GM12878 (cell line): ENCODE results near the gene ZNF765. TPM values are rescaled to one million over a fixed set of nuclear protein-coding genes. Genes with fewer than 3 reads are reported as not detected.
"Not testable (repeated sequence)": the region's sequence is repeated elsewhere in the genome, so short reads cannot be mapped to it uniquely, and the experiment has no call there.

Experiments used
- ATAC-seq: fragments of 200-7000 bp; cut with Tn5 transposase; 3 replicates; pipeline ENCODE4 v1.9.1; 2020; ENCODE audit warnings: mild to moderate bottlenecking, moderate library complexity
- BruUV-seq: library from RNA; stranded (reverse); fragments of 400-500 nt; replicated peaks from 2 replicates; lab custom pipeline; 2021; lab: Mats Ljungman, UMichigan
- CTCF ChIA-PET: fragments of 300-600 bp; sonication (Branson Sonifier 250); formaldehyde crosslinking; extraction: SDS; loops from one replicate; lab custom pipeline; 2021; ENCODE audit warnings: inconsistent platforms; lab: Yijun Ruan, JAX
- POLR2A ChIA-PET: fragments of 350-600 bp; formaldehyde crosslinking; extraction: SDS; loops from one replicate; lab custom pipeline; 2021; ENCODE audit warnings: inconsistent platforms; lab: Charles Lee
- RAD21 ChIA-PET: fragments of 300-600 bp; sonication (Branson Sonifier 250); formaldehyde crosslinking; loops from one replicate; lab custom pipeline; 2023; ENCODE audit warnings: antibody characterized with exemption; ENCODE audit not compliant: unreplicated experiment; lab: Charles Lee
- SMC1A ChIA-PET: fragments of 300-600 bp; sonication (Branson Sonifier 250); formaldehyde crosslinking; loops from one replicate; lab custom pipeline; 2023; ENCODE audit not compliant: unreplicated experiment, uncharacterized antibody; lab: Charles Lee
- DNase-seq: peaks from one replicate; pipeline ENCODE4 v3.0.0-alpha.2; 2011; ENCODE audit warnings: low read depth, low spot score
- FAIRE-seq: peaks from 3 replicates; lab custom pipeline; 2011; peaks lifted over from hg19 to GRCh38; lab: Jason Lieb, UNC
- H2AFZ ChIP-seq: 2 replicates; pipeline ENCODE4 v1.6.0; 2011; ENCODE audit warnings: low read depth, low read length, control low read depth; ENCODE audit not compliant: control insufficient read depth
- H3K27ac ChIP-seq: 2 replicates; pipeline ENCODE4 v1.5.1; 2011; ENCODE audit warnings: control low read depth; ENCODE audit not compliant: control insufficient read depth, insufficient read depth
- H3K27me3 ChIP-seq, 2 experiments: replicated peaks in 1 of 2; 2 replicates each; pipeline versions ENCODE4 v1.6.0 to v1.6.1; 2011; ENCODE audit warnings: low read length in 1 of 2; ENCODE audit not compliant: control insufficient read depth in 2 of 2, insufficient read depth in 2 of 2
- H3K36me3 ChIP-seq, 2 experiments: 2 replicates each; pipeline ENCODE4 v1.5.1; 2011; ENCODE audit warnings: low read length in 1 of 2; ENCODE audit not compliant: control insufficient read depth in 2 of 2, insufficient read depth in 2 of 2
- H3K4me1 ChIP-seq: 2 replicates; pipeline ENCODE4 v1.6.1; 2011; ENCODE audit warnings: mild to moderate bottlenecking, low read length, moderate library complexity, mixed read lengths; ENCODE audit not compliant: control insufficient read depth, insufficient read depth
- H3K4me2 ChIP-seq: 2 replicates; pipeline ENCODE4 v1.6.0; 2011; ENCODE audit warnings: control low read depth; ENCODE audit not compliant: control insufficient read depth, insufficient read depth
- H3K4me3 ChIP-seq: fragments of 200-600 bp; sonication (generic); 2 replicates; pipeline ENCODE4 v1.5.1; 2016
- H3K79me2 ChIP-seq: 2 replicates; pipeline ENCODE4 v1.6.0; 2011; ENCODE audit warnings: low read length; ENCODE audit not compliant: control insufficient read depth, insufficient read depth
- H3K9ac ChIP-seq: 2 replicates; pipeline ENCODE4 v1.8.0; 2011; ENCODE audit warnings: low read length, control low read depth, mixed read lengths; ENCODE audit not compliant: control insufficient read depth, insufficient read depth
- H3K9me3 ChIP-seq: replicated peaks from 3 replicates; pipeline ENCODE4 v1.5.1; 2011; ENCODE audit warnings: mild to moderate bottlenecking, low read length; ENCODE audit not compliant: control insufficient read depth, insufficient read depth
- H4K20me1 ChIP-seq: 2 replicates; pipeline ENCODE4 v1.6.0; 2011; ENCODE audit not compliant: control insufficient read depth, insufficient read depth
- WGBS: methylation state at CpG from one replicate; pipeline ENCODE4 v1.1.6; 2016; ENCODE audit warnings: low lambda C conversion rate; ENCODE audit not compliant: insufficient replicate concordance, insufficient coverage; ENCODE audit errors: missing lambda C conversion rate; 5-methylcytosine and 5-hydroxymethylcytosine counted together
- in situ Hi-C: fragments of 300-500 bp; cut with MboI; formaldehyde crosslinking; loops from 9 replicates; pipeline ENCODE4 v1.14.3; 2018; ENCODE audit warnings: mixed read lengths
- intact Hi-C: fragments of 100-400 bp; cut with micrococcal nuclease; formaldehyde crosslinking; loops from one replicate; pipeline ENCODE4 v1.14.2; 2022; ENCODE audit not compliant: unreplicated experiment
- polyA plus RNA-seq, 11 experiments: library from polyadenylated mRNA; depleted of rRNA in 4 of 11; unstranded in 6 of 11; stranded (reverse) in 5 of 11; fragments of >200 nt; fragmentation: Nextera tagmentation in 4 of 11; fragmentation: Illumina TruSeq in 1 of 11; extraction: Ambion mirVana in 4 of 11; extraction: Trizol in 1 of 11; gene quantifications; 1 replicate in 1 of 11; 2 replicates in 10 of 11; pipeline versions ENCODE4 v1.2.1 to v1.2.3, GENCODE V29; 2011 to 2016; ENCODE audit warnings: inconsistent platforms in 2 of 11, missing spikeins in 2 of 11, low read depth in 1 of 11
- small RNA-seq: library from RNA; depleted of rRNA; stranded (forward); fragments of <200 nt; gene quantifications from one replicate; pipeline ENCODE3, GENCODE V24; 2014
- total RNA-seq, 4 experiments: library from RNA; depleted of rRNA in 3 of 4; stranded (reverse); fragments of >200 nt in 3 of 4; fragmentation: Illumina TruSeq in 1 of 4; extraction: Trizol in 1 of 4; gene quantifications; 2 replicates each; pipeline versions ENCODE4 v1.2.1 to v1.2.3, GENCODE V29; 2013 to 2021

ZNF765 gene
- total and polyA plus RNA-seq, 10 of the 15 experiments (the other 5 are each of a cell fraction or from before 2014, with no cell fraction given) = 2.9 to 12.7 (median 7.0) TPM

DNA sequence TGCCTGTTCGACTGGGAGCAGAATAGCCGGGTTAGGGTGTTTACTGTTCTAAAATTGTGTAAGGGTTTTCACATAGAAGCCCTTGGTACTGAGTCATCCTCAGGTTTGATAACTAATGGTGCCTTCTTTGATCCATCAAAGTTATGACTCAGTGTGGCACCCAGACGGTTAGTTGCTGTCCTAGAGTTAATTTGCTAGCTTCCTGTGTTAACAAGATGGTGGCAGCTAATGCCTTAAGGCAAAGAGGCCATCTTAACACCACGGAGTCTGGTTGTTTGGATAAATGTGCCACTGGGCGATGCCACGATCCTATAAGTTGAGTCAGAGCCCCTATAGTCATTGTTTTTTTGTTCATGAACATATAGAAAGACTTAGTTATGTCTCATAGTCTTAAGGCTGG is 80.5 kb downstream of the ZNF765 start:
- H3K79me2 ChIP-seq, H3K27ac ChIP-seq, H3K4me1 ChIP-seq, BruUV-seq, H2AFZ ChIP-seq, H3K4me3 ChIP-seq, SMC1A ChIA-PET, H4K20me1 ChIP-seq, DNase-seq, H3K27me3 ChIP-seq, POLR2A ChIA-PET, H3K9me3 ChIP-seq, H3K9ac ChIP-seq, ATAC-seq, FAIRE-seq, RAD21 ChIA-PET, H3K4me2 ChIP-seq, H3K36me3 ChIP-seq: not testable (repeated sequence)
- CTCF ChIA-PET = interaction anchor here (1.0 to 1.1 kb wide), 2 partner anchors 13 to 51 kb away, joined by 3 read pairs; no protein-coding TSS in a partner anchor
- intact Hi-C loops (loop anchor here (1.0 kb wide), 1 partner anchor 38 kb away; no protein-coding TSS in a partner anchor), in situ Hi-C loops (loop anchor here (5.0 kb wide), 1 partner anchor 38 kb away; no protein-coding TSS in a partner anchor)
- 59% methylated on average over 6 of the region's 6 CpGs for WGBS

Small RNAs within 50 kb of the gene (small RNA-seq; reads per million reads assigned to genes)
- gene RPL39P36 = not detected

Other genes with a start within 250 kb of the ZNF765 start
Only the 7 nearest of the 11 such genes appear.
- 0.22 TPM in 1 of 2 replicates, not detected in the other for gene ZNF677, start 140.3 kb upstream of the ZNF765 start, total RNA-seq (2014; rRNA removed)
- not detected in 2 replicates for gene ZNF677, start 140.3 kb upstream of the ZNF765 start, total RNA-seq (2014; rRNA removed; fragmentation: Illumina TruSeq; extraction: Trizol)
- gene ZNF677, start 140.3 kb upstream of the ZNF765 start, total RNA-seq (2021) = not detected in 2 replicates
- gene ZNF677, start 140.3 kb upstream of the ZNF765 start, polyA plus RNA-seq (2011; rRNA removed) = not detected in 2 replicates
- gene ZNF677, start 140.3 kb upstream of the ZNF765 start, polyA plus RNA-seq (2014; fragmentation: Illumina TruSeq; extraction: Trizol) = 0.24 and 0.93 TPM in 2 replicates
- gene ZNF677, start 140.3 kb upstream of the ZNF765 start, polyA plus RNA-seq (2014; fragmentation: Nextera tagmentation; extraction: Ambion mirVana) = under 1 TPM in 1 of 2 experiments, not detected in 1; 0.07 TPM
- not detected in 2 replicates for gene ZNF677, start 140.3 kb upstream of the ZNF765 start, polyA plus RNA-seq (2014; rRNA removed)
- gene ZNF677, start 140.3 kb upstream of the ZNF765 start, polyA plus RNA-seq (2016; fragmentation: Nextera tagmentation; extraction: Ambion mirVana) = under 1 TPM; 0.09 to 0.68 TPM
- not detected in 2 replicates for gene VN1R2, start 136.9 kb upstream of the ZNF765 start, total RNA-seq (2014; rRNA removed)
- not detected in 2 replicates for gene VN1R2, start 136.9 kb upstream of the ZNF765 start, total RNA-seq (2014; rRNA removed; fragmentation: Illumina TruSeq; extraction: Trizol)
- not detected in 2 replicates for gene VN1R2, start 136.9 kb upstream of the ZNF765 start, total RNA-seq (2021)
- gene VN1R2, start 136.9 kb upstream of the ZNF765 start, polyA plus RNA-seq (2011; rRNA removed) = not detected in 2 replicates
- not detected in 2 replicates for gene VN1R2, start 136.9 kb upstream of the ZNF765 start, polyA plus RNA-seq (2014; fragmentation: Illumina TruSeq; extraction: Trizol)
- gene VN1R2, start 136.9 kb upstream of the ZNF765 start, polyA plus RNA-seq (2014; fragmentation: Nextera tagmentation; extraction: Ambion mirVana) = not detected
- not detected in 2 replicates for gene VN1R2, start 136.9 kb upstream of the ZNF765 start, polyA plus RNA-seq (2014; rRNA removed)
- not detected for gene VN1R2, start 136.9 kb upstream of the ZNF765 start, polyA plus RNA-seq (2016; fragmentation: Nextera tagmentation; extraction: Ambion mirVana)
- gene VN1R4, start 127.4 kb upstream of the ZNF765 start, total RNA-seq (2014; rRNA removed) = not detected in 2 replicates
- not detected in 2 replicates for gene VN1R4, start 127.4 kb upstream of the ZNF765 start, total RNA-seq (2014; rRNA removed; fragmentation: Illumina TruSeq; extraction: Trizol)
- not detected in 2 replicates for gene VN1R4, start 127.4 kb upstream of the ZNF765 start, total RNA-seq (2021)
- gene VN1R4, start 127.4 kb upstream of the ZNF765 start, polyA plus RNA-seq (2011; rRNA removed) = not detected in 2 replicates
- gene VN1R4, start 127.4 kb upstream of the ZNF765 start, polyA plus RNA-seq (2014; fragmentation: Illumina TruSeq; extraction: Trizol) = not detected in 2 replicates
- not detected for gene VN1R4, start 127.4 kb upstream of the ZNF765 start, polyA plus RNA-seq (2014; fragmentation: Nextera tagmentation; extraction: Ambion mirVana)
- gene VN1R4, start 127.4 kb upstream of the ZNF765 start, polyA plus RNA-seq (2014; rRNA removed) = not detected in 2 replicates
- not detected for gene VN1R4, start 127.4 kb upstream of the ZNF765 start, polyA plus RNA-seq (2016; fragmentation: Nextera tagmentation; extraction: Ambion mirVana)
- gene ZNF845, start 61.4 kb upstream of the ZNF765 start, total RNA-seq (2014; rRNA removed) = 4.1 and 5.2 TPM in 2 replicates
- 7.6 and 8.2 TPM in 2 replicates for gene ZNF845, start 61.4 kb upstream of the ZNF765 start, total RNA-seq (2014; rRNA removed; fragmentation: Illumina TruSeq; extraction: Trizol)
- gene ZNF845, start 61.4 kb upstream of the ZNF765 start, total RNA-seq (2021) = 3.6 and 4.2 TPM in 2 replicates
- 6.0 and 10.7 TPM in 2 replicates for gene ZNF845, start 61.4 kb upstream of the ZNF765 start, polyA plus RNA-seq (2011; rRNA removed)
- 4.2 and 4.3 TPM in 2 replicates for gene ZNF845, start 61.4 kb upstream of the ZNF765 start, polyA plus RNA-seq (2014; fragmentation: Illumina TruSeq; extraction: Trizol)
- gene ZNF845, start 61.4 kb upstream of the ZNF765 start, polyA plus RNA-seq (2014; fragmentation: Nextera tagmentation; extraction: Ambion mirVana) = under 1 TPM; 0.58 to 0.66 TPM
- gene ZNF845, start 61.4 kb upstream of the ZNF765 start, polyA plus RNA-seq (2014; rRNA removed) = 1.6 and 2.3 TPM in 2 replicates
- gene ZNF845, start 61.4 kb upstream of the ZNF765 start, polyA plus RNA-seq (2016; fragmentation: Nextera tagmentation; extraction: Ambion mirVana) = 1 to 10 TPM; 3.7 to 4.1 TPM
- gene ZNF525, start 29.4 kb upstream of the ZNF765 start, total RNA-seq (2014; rRNA removed) = 12.4 and 14.6 TPM in 2 replicates
- 18.1 and 18.9 TPM in 2 replicates for gene ZNF525, start 29.4 kb upstream of the ZNF765 start, total RNA-seq (2014; rRNA removed; fragmentation: Illumina TruSeq; extraction: Trizol)
- gene ZNF525, start 29.4 kb upstream of the ZNF765 start, total RNA-seq (2021) = 11.9 and 14.1 TPM in 2 replicates
- gene ZNF525, start 29.4 kb upstream of the ZNF765 start, polyA plus RNA-seq (2011; rRNA removed) = 25.8 and 50.6 TPM in 2 replicates
- 11.2 and 21.1 TPM in 2 replicates for gene ZNF525, start 29.4 kb upstream of the ZNF765 start, polyA plus RNA-seq (2014; fragmentation: Illumina TruSeq; extraction: Trizol)
- gene ZNF525, start 29.4 kb upstream of the ZNF765 start, polyA plus RNA-seq (2014; fragmentation: Nextera tagmentation; extraction: Ambion mirVana) = 1 to 10 TPM; 3.0 to 4.0 TPM
- gene ZNF525, start 29.4 kb upstream of the ZNF765 start, polyA plus RNA-seq (2014; rRNA removed) = 7.6 TPM in 2 replicates
- gene ZNF525, start 29.4 kb upstream of the ZNF765 start, polyA plus RNA-seq (2016; fragmentation: Nextera tagmentation; extraction: Ambion mirVana) = 1 to 10 TPM; 7.1 TPM
- 8.5 and 10.2 TPM in 2 replicates for gene ZNF761, start 36.8 kb downstream of the ZNF765 start, total RNA-seq (2014; rRNA removed)
- 15.1 and 15.2 TPM in 2 replicates for gene ZNF761, start 36.8 kb downstream of the ZNF765 start, total RNA-seq (2014; rRNA removed; fragmentation: Illumina TruSeq; extraction: Trizol)
- 7.9 and 8.8 TPM in 2 replicates for gene ZNF761, start 36.8 kb downstream of the ZNF765 start, total RNA-seq (2021)
- gene ZNF761, start 36.8 kb downstream of the ZNF765 start, polyA plus RNA-seq (2011; rRNA removed) = 22.7 and 33.7 TPM in 2 replicates
- 13.0 and 14.9 TPM in 2 replicates for gene ZNF761, start 36.8 kb downstream of the ZNF765 start, polyA plus RNA-seq (2014; fragmentation: Illumina TruSeq; extraction: Trizol)
- gene ZNF761, start 36.8 kb downstream of the ZNF765 start, polyA plus RNA-seq (2014; fragmentation: Nextera tagmentation; extraction: Ambion mirVana) = 10 to 100 TPM in 1 of 2 experiments, 1 to 10 TPM in 1; 8.7 to 17.9 TPM
- 7.3 and 8.2 TPM in 2 replicates for gene ZNF761, start 36.8 kb downstream of the ZNF765 start, polyA plus RNA-seq (2014; rRNA removed)
- gene ZNF761, start 36.8 kb downstream of the ZNF765 start, polyA plus RNA-seq (2016; fragmentation: Nextera tagmentation; extraction: Ambion mirVana) = 10 to 100 TPM in 1 of 2 experiments, 1 to 10 TPM in 1; 9.9 to 11.3 TPM
- gene ZNF813, start 72.6 kb downstream of the ZNF765 start, total RNA-seq (2014; rRNA removed) = 2.1 and 3.0 TPM in 2 replicates
- 4.8 and 5.1 TPM in 2 replicates for gene ZNF813, start 72.6 kb downstream of the ZNF765 start, total RNA-seq (2014; rRNA removed; fragmentation: Illumina TruSeq; extraction: Trizol)
- gene ZNF813, start 72.6 kb downstream of the ZNF765 start, total RNA-seq (2021) = 2.9 and 3.4 TPM in 2 replicates
- gene ZNF813, start 72.6 kb downstream of the ZNF765 start, polyA plus RNA-seq (2011; rRNA removed) = 4.3 and 7.6 TPM in 2 replicates
- gene ZNF813, start 72.6 kb downstream of the ZNF765 start, polyA plus RNA-seq (2014; fragmentation: Illumina TruSeq; extraction: Trizol) = 2.7 and 3.4 TPM in 2 replicates
- gene ZNF813, start 72.6 kb downstream of the ZNF765 start, polyA plus RNA-seq (2014; fragmentation: Nextera tagmentation; extraction: Ambion mirVana) = under 1 TPM; 0.27 to 0.84 TPM
- gene ZNF813, start 72.6 kb downstream of the ZNF765 start, polyA plus RNA-seq (2014; rRNA removed) = 1.2 and 1.3 TPM in 2 replicates
- 1 to 10 TPM; 2.4 to 2.9 TPM for gene ZNF813, start 72.6 kb downstream of the ZNF765 start, polyA plus RNA-seq (2016; fragmentation: Nextera tagmentation; extraction: Ambion mirVana)